ENCODE data around the gene HMCN2.
A peak's percentile ranks its signal among the peaks of the same experiment; 100 is the strongest.

The HMCN2 gene

DNA sequence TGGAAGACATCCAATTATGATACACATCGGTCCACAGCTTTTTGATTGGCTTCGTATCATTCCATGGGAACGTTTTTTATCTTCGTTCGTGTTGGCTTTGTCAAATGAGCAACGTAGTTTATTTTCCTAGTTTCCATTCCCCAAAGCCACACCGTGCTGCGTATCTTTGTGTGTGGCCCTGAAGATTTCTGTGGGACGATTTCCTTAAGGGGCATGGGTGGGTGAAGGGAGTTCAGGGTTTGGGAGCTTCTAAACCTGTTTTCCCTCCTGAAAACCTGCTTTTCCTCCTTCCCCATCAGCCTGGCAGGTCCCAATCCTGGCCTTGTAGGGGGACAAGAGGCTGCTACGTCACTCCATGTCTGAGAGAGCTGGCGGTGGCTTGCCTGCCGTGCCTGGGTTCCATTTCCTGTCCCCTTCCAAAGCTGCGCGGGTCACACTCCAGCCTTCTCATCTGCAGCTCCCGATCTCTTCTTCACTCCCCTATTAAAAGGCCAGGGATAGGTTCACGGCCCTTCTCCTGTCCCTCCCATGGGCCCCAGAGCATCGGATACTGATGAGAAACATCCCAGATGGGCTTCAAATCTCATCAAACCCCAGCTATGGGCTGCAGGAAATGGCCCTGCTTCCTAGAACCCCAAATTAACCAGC lies 155.7 kb downstream of the HMCN2 start:
- Histone ChIP-seq H3K27ac (ENCODE audit: low read depth, low read length) (peak overlapping the region; percentile 74), H3K4me1 (ENCODE audit: control insufficient read depth, insufficient read depth, low read length) (peaks cover 8% of the 10 kb centered on the region), H3K36me3 (ENCODE audit: control insufficient read depth, insufficient read depth, low read length) (no peaks in the 10 kb centered on the region), H3K9ac (ENCODE audit: low read depth, low read length) (no peak overlapping the region), H3K9me3 (ENCODE audit: control insufficient read depth, insufficient read depth, low read length) (0 out of 2 replicates have a peak, but pooled peaks cover 4% of the 10 kb centered on the region), H3K27me3 (ENCODE audit: control insufficient read depth, insufficient read depth, low read length) (no peaks in the 10 kb centered on the region), H3K4me3 (ENCODE audit: low read depth, low read length) (no peak overlapping the region)

DNA sequence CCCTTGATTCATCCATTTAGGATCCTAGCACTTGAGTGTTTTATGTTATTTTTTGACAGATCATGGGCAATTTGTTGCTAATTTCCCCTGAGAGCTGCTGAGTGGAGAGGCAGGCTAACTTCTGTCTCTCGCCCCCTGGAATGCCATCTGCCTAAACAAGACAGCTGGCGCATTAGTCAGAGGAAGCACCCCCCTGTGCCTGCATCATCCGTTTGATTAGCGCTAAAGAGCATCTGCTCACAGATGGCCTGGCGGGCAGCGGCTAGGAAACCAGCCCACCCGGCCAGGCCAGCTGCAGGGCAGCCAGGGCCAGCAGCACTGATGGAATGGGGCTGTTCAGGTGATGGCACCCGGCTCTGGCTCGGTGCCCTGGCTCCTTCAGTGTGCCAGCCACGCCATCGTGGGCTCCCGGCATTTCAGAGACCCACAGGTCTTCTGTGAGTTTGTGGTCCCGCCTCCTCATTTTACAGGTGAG lies 156.3 kb downstream of the HMCN2 start:
- H3K9ac ChIP-seq (ENCODE audit: low read depth, low read length): no peak overlapping the region
- H3K4me3 ChIP-seq (ENCODE audit: low read depth, low read length): no peak overlapping the region
- peaks cover 8% of the 10 kb centered on the region for H3K4me1 ChIP-seq (ENCODE audit: control insufficient read depth, insufficient read depth, low read length)
- H3K27ac ChIP-seq (ENCODE audit: low read depth, low read length): peak overlapping the region; percentile 74
- H3K27me3 ChIP-seq (ENCODE audit: control insufficient read depth, insufficient read depth, low read length): no peaks in the 10 kb centered on the region
- H3K9me3 ChIP-seq (ENCODE audit: control insufficient read depth, insufficient read depth, low read length): 0 out of 2 replicates have a peak, but pooled peaks cover 4% of the 10 kb centered on the region
- no peaks in the 10 kb centered on the region for H3K36me3 ChIP-seq (ENCODE audit: control insufficient read depth, insufficient read depth, low read length)

DNA sequence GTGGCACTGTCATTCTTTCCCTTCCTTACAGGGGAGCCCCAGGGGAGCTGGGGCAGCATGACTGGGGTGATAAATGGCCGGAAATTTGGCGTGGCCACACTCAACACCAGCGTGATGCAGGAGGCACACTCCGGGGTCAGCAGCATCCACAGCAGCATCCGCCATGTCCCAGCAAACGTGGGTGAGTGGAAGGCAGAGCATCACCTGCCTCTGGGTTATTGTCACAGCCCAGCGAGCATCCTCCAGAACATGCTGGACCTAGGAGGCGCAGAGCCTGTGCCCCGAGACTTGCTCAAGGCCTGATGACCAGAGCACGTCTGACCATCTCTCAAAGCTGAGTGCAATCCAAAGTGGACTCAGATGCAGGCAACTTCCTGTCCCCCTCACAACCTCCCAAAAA lies 157.0 kb downstream of the HMCN2 start:
- H3K27me3 ChIP-seq (ENCODE audit: control insufficient read depth, insufficient read depth, low read length): no peaks in the 10 kb centered on the region
- 0 out of 2 replicates have a peak, but pooled peaks cover 4% of the 10 kb centered on the region for H3K9me3 ChIP-seq (ENCODE audit: control insufficient read depth, insufficient read depth, low read length)
- H3K4me1 ChIP-seq (ENCODE audit: control insufficient read depth, insufficient read depth, low read length): peaks cover 8% of the 10 kb centered on the region
- no peak overlapping the region for H3K9ac ChIP-seq (ENCODE audit: low read depth, low read length)
- H3K36me3 ChIP-seq (ENCODE audit: control insufficient read depth, insufficient read depth, low read length): no peaks in the 10 kb centered on the region
- H3K27ac ChIP-seq (ENCODE audit: low read depth, low read length): no peak overlapping the region
- H3K4me3 ChIP-seq (ENCODE audit: low read depth, low read length): no peak overlapping the region

DNA sequence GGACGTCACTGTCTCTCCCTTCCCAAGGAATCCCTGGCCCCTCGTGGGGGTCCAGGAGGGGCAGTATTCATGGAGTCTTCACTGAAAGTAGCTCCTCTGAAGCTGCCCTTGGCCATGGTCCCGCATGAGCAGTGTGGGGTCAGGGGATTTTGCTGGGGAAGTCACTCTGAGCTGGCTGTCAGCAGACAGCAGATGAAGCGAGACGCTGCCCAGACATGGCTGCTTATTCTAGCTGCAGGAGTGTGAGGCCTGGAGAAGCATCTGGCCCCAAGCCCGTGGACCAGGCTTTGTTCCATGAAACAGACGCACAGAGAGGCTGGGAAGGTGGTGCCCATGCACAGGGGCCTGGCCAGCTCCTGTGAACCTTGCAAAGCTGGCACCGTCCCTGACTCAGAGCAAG lies 157.7 kb downstream of the HMCN2 start:
- H3K36me3 ChIP-seq (ENCODE audit: control insufficient read depth, insufficient read depth, low read length): no peaks in the 10 kb centered on the region
- H3K4me1 ChIP-seq (ENCODE audit: control insufficient read depth, insufficient read depth, low read length): peaks cover 8% of the 10 kb centered on the region
- H3K27me3 ChIP-seq (ENCODE audit: control insufficient read depth, insufficient read depth, low read length): no peaks in the 10 kb centered on the region
- 0 out of 2 replicates have a peak, but pooled peaks cover 4% of the 10 kb centered on the region for H3K9me3 ChIP-seq (ENCODE audit: control insufficient read depth, insufficient read depth, low read length)
- H3K4me3 ChIP-seq (ENCODE audit: low read depth, low read length): no peak overlapping the region
- H3K9ac ChIP-seq (ENCODE audit: low read depth, low read length): no peak overlapping the region
- H3K27ac ChIP-seq (ENCODE audit: low read depth, low read length): no peak overlapping the region

DNA sequence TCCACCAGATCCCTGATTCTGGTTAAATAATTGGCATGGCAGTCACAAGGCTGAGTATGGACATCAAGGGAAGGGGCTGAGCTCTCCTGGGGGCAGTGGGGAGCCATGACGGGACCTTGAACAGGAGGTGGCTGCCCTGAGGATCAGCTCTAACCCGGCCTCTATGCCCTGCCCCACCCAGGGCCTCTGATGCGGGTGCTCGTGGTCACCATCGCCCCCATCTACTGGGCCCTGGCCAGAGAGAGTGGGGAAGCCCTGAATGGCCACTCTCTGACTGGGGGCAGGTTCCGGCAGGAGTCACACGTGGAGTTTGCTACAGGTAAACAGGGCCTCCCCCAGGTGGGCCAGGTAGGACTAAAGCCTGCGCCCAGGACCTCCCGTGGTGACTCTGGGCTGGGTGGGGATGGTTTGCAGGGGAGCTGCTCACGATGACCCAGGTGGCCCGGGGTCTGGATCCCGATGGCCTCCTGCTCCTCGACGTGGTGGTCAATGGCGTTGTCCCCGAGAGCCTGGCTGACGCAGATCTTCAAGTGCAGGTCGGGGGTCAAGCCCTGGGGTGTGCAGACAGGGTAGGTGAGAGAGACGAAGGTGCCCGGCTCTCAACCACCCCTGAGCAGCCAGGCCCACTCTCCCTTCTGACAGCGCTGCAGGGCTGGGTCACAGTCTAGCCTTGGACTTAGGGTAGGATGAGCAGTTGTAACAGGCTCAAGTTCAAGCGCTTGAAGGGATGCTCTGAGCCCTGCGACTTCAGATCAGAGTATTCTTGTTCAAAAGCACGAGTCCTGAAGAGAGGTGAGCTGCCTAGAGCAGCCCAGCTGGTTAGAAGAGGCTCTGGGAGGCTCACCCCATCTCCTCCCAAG lies 159.3 kb downstream of the HMCN2 start:
- Histone ChIP-seq H3K9ac (ENCODE audit: low read depth, low read length) (no peak overlapping the region), H3K27me3 (ENCODE audit: control insufficient read depth, insufficient read depth, low read length) (no peaks in the 10 kb centered on the region), H3K27ac (ENCODE audit: low read depth, low read length) (no peak overlapping the region), H3K4me1 (ENCODE audit: control insufficient read depth, insufficient read depth, low read length) (peaks cover 8% of the 10 kb centered on the region), H3K9me3 (ENCODE audit: control insufficient read depth, insufficient read depth, low read length) (no peaks in the 10 kb centered on the region), H3K36me3 (ENCODE audit: control insufficient read depth, insufficient read depth, low read length) (no peaks in the 10 kb centered on the region), H3K4me3 (ENCODE audit: low read depth, low read length) (no peak overlapping the region)

DNA sequence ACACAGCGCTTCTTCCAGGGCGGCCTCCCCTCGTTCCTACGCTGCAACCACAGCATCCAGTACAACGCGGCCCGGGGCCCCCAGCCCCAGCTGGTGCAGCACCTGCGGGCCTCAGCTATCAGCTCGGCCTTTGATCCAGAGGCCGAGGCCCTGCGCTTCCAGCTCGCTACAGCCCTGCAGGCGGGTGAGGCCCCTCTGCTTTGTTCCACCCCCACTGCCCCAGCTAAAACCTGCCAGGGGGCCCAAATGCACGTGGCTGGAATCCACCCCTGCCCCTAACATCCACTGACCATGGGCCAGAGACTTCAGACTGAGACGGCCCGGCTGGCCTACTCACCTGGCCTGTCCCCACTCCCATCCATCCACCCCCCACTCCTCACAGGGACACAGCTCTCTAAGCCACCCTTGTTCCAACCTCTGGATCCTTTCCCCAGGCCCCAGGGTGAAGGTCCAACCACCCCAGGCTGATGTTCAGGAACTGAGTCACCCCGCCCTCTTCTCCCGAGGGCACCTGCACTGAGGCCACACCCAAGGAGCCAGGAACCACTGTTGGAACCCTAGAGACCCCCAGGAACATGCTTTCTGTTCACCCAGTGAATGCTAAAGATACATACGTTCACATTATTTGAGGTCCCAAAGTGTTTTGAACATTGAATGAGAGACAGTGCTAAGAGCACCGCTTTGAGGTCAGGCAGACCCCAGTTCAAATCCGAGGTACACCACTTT lies 160.3 kb downstream of the HMCN2 start:
- Histone ChIP-seq H3K9me3 (ENCODE audit: control insufficient read depth, insufficient read depth, low read length) (no peaks in the 10 kb centered on the region), H3K27ac (ENCODE audit: low read depth, low read length) (no peak overlapping the region), H3K27me3 (ENCODE audit: control insufficient read depth, insufficient read depth, low read length) (no peaks in the 10 kb centered on the region), H3K36me3 (ENCODE audit: control insufficient read depth, insufficient read depth, low read length) (no peaks in the 10 kb centered on the region), H3K4me3 (ENCODE audit: low read depth, low read length) (no peak overlapping the region), H3K4me1 (ENCODE audit: control insufficient read depth, insufficient read depth, low read length) (peaks cover 8% of the 10 kb centered on the region), H3K9ac (ENCODE audit: low read depth, low read length) (no peak overlapping the region)

DNA sequence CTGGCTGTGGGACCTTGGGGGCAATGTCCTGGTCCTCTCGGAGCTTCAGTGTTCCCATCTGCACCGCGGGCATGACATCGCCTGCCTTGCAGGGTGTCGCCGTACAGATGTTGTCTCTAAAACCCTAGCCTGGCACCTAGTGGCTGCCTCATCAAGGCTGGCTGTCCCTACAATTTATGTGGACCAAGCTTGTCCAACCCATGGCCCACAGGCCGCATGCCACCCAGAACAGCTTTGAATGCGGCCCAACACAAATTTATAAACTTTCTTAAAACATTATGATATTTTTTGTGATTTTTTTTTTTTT lies 160.9 kb downstream of the HMCN2 start:
- Histone ChIP-seq H3K4me1 (ENCODE audit: control insufficient read depth, insufficient read depth, low read length) (peaks cover 3% of the 10 kb centered on the region; the same call in 1 of the 2 replicates), H3K27ac (ENCODE audit: low read depth, low read length) (no peak overlapping the region), H3K9ac (ENCODE audit: low read depth, low read length) (no peak overlapping the region), H3K36me3 (ENCODE audit: control insufficient read depth, insufficient read depth, low read length) (no peaks in the 10 kb centered on the region), H3K4me3 (ENCODE audit: low read depth, low read length) (no peak overlapping the region), H3K9me3 (ENCODE audit: control insufficient read depth, insufficient read depth, low read length) (no peaks in the 10 kb centered on the region), H3K27me3 (ENCODE audit: control insufficient read depth, insufficient read depth, low read length) (no peaks in the 10 kb centered on the region)

DNA sequence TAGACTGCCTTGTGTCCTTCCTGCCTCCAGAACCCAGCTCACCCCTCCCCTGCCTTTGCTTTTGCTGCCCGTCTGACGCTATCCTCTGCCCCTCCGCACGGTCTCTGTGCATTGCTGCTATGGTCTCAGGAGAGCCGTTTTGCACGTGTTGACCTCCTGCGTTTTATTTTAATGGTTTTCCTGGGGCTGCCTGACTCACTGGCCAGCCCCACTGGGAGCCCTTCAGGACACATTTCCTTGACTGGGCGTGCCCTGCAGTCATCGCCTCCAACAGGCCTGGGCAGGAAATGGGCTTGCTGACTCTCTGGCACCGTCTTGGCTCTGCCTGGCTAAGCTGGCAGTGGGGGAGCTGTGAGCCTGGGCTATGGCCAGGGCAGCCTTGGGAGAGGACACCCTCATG lies 161.3 kb downstream of the HMCN2 start:
- no peak overlapping the region for H3K9ac ChIP-seq (ENCODE audit: low read depth, low read length)
- no peaks in the 10 kb centered on the region; the same call in 1 of the 2 replicates for H3K4me1 ChIP-seq (ENCODE audit: control insufficient read depth, insufficient read depth, low read length)
- H3K27ac ChIP-seq (ENCODE audit: low read depth, low read length): no peak overlapping the region
- no peak overlapping the region for H3K4me3 ChIP-seq (ENCODE audit: low read depth, low read length)
- H3K9me3 ChIP-seq (ENCODE audit: control insufficient read depth, insufficient read depth, low read length): no peaks in the 10 kb centered on the region
- H3K27me3 ChIP-seq (ENCODE audit: control insufficient read depth, insufficient read depth, low read length): peaks cover 4% of the 10 kb centered on the region; the same call in 1 of the 2 replicates
- H3K36me3 ChIP-seq (ENCODE audit: control insufficient read depth, insufficient read depth, low read length): no peaks in the 10 kb centered on the region

DNA sequence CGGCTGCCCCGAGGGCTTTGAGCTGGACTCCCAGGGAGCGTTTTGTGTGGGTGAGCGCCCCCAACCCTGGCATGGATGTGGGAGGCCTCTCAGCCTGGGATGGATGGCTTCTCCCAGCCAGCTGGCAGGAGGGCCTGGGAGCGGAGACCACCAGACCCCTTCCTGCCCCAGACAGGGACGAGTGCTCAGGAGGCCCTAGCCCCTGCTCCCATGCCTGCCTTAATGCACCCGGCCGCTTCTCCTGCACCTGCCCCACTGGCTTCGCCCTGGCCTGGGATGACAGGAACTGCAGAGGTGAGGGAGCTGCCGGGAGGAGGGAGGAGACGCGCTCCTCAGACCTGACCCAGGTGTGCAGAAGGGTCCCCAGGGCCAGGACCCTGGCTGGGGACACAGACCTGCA lies 161.8 kb downstream of the HMCN2 start:
- Histone ChIP-seq H3K27ac (ENCODE audit: low read depth, low read length) (no peak overlapping the region), H3K9ac (ENCODE audit: low read depth, low read length) (no peak overlapping the region), H3K36me3 (ENCODE audit: control insufficient read depth, insufficient read depth, low read length) (no peaks in the 10 kb centered on the region), H3K4me1 (ENCODE audit: control insufficient read depth, insufficient read depth, low read length) (no peaks in the 10 kb centered on the region; the same call in 1 of the 2 replicates), H3K4me3 (ENCODE audit: low read depth, low read length) (no peak overlapping the region), H3K27me3 (ENCODE audit: control insufficient read depth, insufficient read depth, low read length) (peaks cover 8% of the 10 kb centered on the region), H3K9me3 (ENCODE audit: control insufficient read depth, insufficient read depth, low read length) (no peaks in the 10 kb centered on the region)

DNA sequence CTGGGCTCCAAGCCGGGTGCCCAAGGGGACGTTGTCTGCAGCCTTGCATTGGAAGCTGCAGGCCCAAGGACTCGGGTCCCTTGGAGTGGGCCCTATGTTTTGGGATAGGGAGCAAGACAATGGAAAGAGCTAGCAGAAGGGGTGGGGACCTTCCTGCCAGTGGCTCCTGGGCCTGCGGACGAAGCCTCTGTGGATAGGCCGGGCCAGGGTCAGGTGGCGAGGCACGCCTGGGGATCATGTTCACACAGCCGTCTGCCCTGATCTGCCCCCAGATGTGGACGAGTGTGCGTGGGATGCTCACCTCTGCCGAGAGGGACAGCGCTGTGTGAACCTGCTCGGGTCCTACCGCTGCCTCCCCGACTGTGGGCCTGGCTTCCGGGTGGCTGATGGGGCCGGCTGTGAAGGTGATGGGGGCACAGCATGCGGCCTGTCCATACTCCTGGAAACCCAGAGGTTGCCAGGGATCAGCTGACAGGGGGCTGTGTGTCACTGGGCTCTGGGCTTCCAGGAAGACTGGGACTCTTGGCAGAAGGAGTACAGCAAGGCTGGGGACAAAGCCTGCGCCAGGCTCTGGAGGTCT lies 162.6 kb downstream of the HMCN2 start:
- Histone ChIP-seq H3K4me1 (ENCODE audit: control insufficient read depth, insufficient read depth, low read length) (peaks cover 7% of the 10 kb centered on the region), H3K9me3 (ENCODE audit: control insufficient read depth, insufficient read depth, low read length) (no peaks in the 10 kb centered on the region), H3K27ac (ENCODE audit: low read depth, low read length) (no peak overlapping the region), H3K27me3 (ENCODE audit: control insufficient read depth, insufficient read depth, low read length) (peaks cover 16% of the 10 kb centered on the region), H3K4me3 (ENCODE audit: low read depth, low read length) (no peak overlapping the region), H3K9ac (ENCODE audit: low read depth, low read length) (no peak overlapping the region), H3K36me3 (ENCODE audit: control insufficient read depth, insufficient read depth, low read length) (no peaks in the 10 kb centered on the region)

Data from HUES48 (cell line).